ENCODE results near the gene EVX2. TPM values are rescaled to one million over a fixed set of nuclear protein-coding genes. Genes with fewer than 3 reads are reported as not detected.

EVX2 gene
- total RNA-seq, 1 donor from 2014 or later = not detected

DNA sequence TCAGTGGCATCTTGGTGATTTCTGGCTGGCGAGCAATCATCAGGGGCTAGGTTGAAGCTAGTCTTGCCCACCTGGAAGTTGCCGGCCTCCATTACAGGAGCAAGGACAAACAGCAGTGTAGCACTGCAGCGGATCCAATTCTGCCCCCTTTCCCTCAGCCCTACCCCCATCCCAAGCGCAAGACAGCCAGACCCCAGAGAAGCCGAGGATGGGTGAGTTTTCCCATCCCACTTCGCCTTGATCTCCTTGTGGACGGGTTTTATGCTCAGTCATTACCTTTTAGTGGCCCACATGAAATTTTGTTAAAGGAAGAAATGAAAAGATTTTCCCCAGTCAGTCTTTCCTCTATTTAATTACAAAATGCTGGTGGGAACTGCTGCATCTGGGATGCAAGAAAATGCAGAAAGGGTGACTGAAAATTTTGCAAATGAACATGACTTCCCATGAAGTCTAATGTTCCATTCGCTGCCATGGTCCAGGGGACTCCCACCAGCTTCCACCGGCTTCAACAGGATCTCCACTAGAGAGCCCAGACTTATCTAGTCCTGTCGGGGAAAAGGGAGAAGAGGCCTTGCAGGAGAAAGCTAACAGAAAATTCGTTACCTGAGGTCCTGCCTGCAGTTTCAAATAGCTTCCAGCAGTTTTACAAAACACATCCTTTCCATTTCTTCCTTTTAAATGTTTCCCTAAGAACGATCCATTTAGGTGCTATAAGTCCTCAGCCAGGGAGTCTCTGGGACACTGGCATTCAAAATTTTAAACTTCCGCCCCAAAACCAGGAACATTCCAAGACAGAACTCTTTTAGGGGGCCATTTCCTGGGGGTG is 36.8 kb upstream of the EVX2 start:
- Mint-ChIP-seq H3K27ac (no peak overlapping the region), H3K27me3 (ENCODE audit: low read depth) (peaks cover 97% of the 10 kb centered on the region), H3K36me3 (peaks cover 3% of the 10 kb centered on the region), H3K4me3 (no peak overlapping the region), H3K9me3 (peaks cover 4% of the 10 kb centered on the region), H3K4me1 (peaks cover 9% of the 10 kb centered on the region)
- no peak for DNase-seq (ENCODE audit: low spot score in 2 of 2, unreplicated experiment in 2 of 2)
- TF ChIP-seq, protein P1, sequence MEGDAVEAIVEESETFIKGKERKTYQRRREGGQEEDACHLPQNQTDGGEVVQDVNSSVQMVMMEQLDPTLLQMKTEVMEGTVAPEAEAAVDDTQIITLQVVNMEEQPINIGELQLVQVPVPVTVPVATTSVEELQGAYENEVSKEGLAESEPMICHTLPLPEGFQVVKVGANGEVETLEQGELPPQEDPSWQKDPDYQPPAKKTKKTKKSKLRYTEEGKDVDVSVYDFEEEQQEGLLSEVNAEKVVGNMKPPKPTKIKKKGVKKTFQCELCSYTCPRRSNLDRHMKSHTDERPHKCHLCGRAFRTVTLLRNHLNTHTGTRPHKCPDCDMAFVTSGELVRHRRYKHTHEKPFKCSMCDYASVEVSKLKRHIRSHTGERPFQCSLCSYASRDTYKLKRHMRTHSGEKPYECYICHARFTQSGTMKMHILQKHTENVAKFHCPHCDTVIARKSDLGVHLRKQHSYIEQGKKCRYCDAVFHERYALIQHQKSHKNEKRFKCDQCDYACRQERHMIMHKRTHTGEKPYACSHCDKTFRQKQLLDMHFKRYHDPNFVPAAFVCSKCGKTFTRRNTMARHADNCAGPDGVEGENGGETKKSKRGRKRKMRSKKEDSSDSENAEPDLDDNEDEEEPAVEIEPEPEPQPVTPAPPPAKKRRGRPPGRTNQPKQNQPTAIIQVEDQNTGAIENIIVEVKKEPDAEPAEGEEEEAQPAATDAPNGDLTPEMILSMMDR (IDR thresholded peaks at IDR 0.05; ENCODE audit: unreplicated experiment) = no peak

DNA sequence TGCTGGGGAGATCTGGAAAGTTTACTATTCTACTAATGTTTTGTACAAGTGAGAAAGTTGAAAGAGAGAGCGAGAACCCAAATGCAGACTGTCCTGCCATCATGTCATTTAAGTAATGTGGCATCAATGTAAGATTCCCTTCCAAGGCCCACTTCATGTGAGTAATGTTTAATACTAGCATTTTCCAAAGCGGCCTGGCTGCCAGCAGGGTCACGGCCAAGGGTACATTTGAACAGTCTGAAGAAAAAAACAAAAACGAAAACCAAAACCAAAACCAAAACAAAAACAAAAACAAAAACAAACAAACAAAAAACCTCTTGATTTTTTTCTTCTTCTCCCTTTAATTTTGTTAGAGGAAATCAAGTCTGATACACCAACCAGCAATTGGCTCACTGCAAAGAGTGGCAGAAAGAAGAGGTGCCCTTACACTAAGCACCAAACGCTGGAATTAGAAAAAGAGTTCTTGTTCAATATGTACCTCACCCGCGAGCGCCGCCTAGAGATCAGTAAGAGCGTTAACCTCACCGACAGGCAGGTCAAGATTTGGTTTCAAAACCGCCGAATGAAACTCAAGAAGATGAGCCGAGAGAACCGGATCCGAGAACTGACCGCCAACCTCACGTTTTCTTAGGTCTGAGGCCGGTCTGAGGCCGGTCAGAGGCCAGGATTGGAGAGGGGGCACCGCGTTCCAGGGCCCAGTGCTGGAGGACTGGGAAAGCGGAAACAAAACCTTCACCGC is 35.0 kb upstream of the EVX2 start:
- DNase-seq (ENCODE audit: low spot score in 2 of 2, unreplicated experiment in 2 of 2) = no peak
- peaks cover 7% of the 10 kb centered on the region for H3K4me1 Mint-ChIP-seq
- peaks cover 3% of the 10 kb centered on the region for H3K36me3 Mint-ChIP-seq
- H3K27ac Mint-ChIP-seq = no peak overlapping the region
- TF ChIP-seq, protein P1 (IDR thresholded peaks at IDR 0.05; ENCODE audit: unreplicated experiment) = peak; percentile 64
- peaks cover 97% of the 10 kb centered on the region for H3K27me3 Mint-ChIP-seq (ENCODE audit: low read depth)
- H3K4me3 Mint-ChIP-seq = no peak overlapping the region
- H3K9me3 Mint-ChIP-seq = peaks cover 4% of the 10 kb centered on the region

DNA sequence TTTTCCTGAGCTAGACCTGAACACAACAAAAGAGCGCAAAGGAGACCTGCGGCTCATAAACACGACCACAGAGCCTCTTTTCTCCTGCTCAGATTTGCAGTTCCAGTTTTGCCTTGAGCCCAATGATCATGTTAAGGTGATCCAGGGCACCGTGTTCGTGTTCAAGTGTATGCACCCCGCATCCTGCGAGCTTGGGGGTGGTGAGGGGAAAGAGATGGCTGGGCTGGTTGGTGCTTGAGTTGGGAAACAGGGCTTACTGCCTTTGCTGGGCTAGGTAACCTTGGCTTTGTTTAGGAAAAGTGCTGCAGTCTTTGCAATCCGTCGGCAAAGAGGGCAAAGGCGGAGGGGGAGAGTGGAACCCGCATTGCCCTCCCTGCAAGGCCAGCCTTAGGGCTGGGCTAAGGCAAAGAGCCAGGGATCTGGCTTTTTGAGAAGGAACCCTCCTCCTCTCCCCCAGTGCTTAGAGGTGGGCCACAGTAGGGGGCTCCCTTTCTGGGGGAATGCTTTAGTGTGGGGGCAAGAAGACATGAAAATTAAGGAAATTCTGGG is 34.1 kb upstream of the EVX2 start:
- Mint-ChIP-seq H3K27ac (no peak overlapping the region), H3K9me3 (peaks cover 4% of the 10 kb centered on the region), H3K4me1 (peaks cover 3% of the 10 kb centered on the region), H3K27me3 (ENCODE audit: low read depth) (peaks cover 98% of the 10 kb centered on the region), H3K4me3 (no peak overlapping the region), H3K36me3 (peaks cover 3% of the 10 kb centered on the region)
- no peak for DNase-seq (ENCODE audit: low spot score in 2 of 2, unreplicated experiment in 2 of 2)
- TF ChIP-seq, protein P1 (IDR thresholded peaks at IDR 0.05; ENCODE audit: unreplicated experiment) = no peak

DNA sequence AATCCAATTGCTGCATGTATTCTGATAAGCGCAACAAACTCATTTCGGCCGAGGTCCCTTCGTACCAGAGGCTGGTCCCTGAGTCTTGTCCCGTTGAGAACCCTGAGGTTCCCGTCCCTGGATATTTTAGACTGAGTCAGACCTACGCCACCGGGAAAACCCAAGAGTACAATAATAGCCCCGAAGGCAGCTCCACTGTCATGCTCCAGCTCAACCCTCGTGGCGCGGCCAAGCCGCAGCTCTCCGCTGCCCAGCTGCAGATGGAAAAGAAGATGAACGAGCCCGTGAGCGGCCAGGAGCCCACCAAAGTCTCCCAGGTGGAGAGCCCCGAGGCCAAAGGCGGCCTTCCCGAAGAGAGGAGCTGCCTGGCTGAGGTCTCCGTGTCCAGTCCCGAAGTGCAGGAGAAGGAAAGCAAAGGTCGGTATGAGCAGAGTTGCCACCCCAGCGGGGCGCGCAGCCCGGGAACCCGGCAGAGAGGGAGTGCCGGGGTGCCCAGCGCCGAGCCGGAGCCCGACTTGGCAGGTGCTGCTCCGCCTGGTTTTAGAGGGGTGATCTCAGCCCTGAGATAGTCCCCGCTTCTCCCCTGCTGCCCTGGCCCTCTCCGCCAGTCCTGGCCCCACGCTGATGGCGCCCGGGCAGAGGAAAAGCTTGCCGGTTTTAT is 33.5 kb upstream of the EVX2 start:
- H3K9me3 Mint-ChIP-seq = peaks cover 4% of the 10 kb centered on the region
- TF ChIP-seq, protein P1 (IDR thresholded peaks at IDR 0.05; ENCODE audit: unreplicated experiment) = no peak
- peaks cover 1% of the 10 kb centered on the region for H3K4me1 Mint-ChIP-seq
- no peak for DNase-seq (ENCODE audit: low spot score in 2 of 2, unreplicated experiment in 2 of 2)
- H3K36me3 Mint-ChIP-seq = peaks cover 3% of the 10 kb centered on the region
- H3K27me3 Mint-ChIP-seq (ENCODE audit: low read depth) = peaks cover 98% of the 10 kb centered on the region
- no peak overlapping the region for H3K4me3 Mint-ChIP-seq
- no peak overlapping the region for H3K27ac Mint-ChIP-seq

All from mesothelial cell of epicardium (in vitro differentiated cells).